CD8-positive, alpha-beta memory T cell (primary cell): Measurements from ENCODE around the gene ATXN7L3. TPM values are rescaled to one million over a fixed set of nuclear protein-coding genes. Genes with fewer than 3 reads are reported as not detected.

Experiments
- CTCF ChIA-PET: fragments of 350-600 bp; sonication (Branson Sonifier 250); formaldehyde crosslinking; loops from one replicate; lab custom pipeline; 2021; ENCODE audit warnings: antibody characterized with exemption; lab: Charles Lee
- POLR2A ChIA-PET: fragments of 350-600 bp; sonication (Branson Sonifier 250); formaldehyde crosslinking; loops from one replicate; lab custom pipeline; 2021; ENCODE audit warnings: antibody characterized with exemption; lab: Charles Lee
- DNase-seq, 5 donors: peaks; one replicate each; pipeline versions ENCODE4 v3.0.0 to v3.0.0-alpha.2; 2020 to 2022; ENCODE audit warnings: mixed read lengths in 1 of 5
- H3K27ac ChIP-seq: one replicate; pipeline ENCODE4 v1.7.0; 2013; ENCODE audit warnings: low read depth, mild to moderate bottlenecking, low read length, moderate library complexity
- H3K27me3 ChIP-seq: 2 replicates; pipeline ENCODE4 v1.7.0; 2013; ENCODE audit warnings: low read length, mild to moderate bottlenecking; ENCODE audit not compliant: insufficient read depth, poor library complexity, severe bottlenecking
- H3K36me3 ChIP-seq: 2 replicates; pipeline ENCODE4 v1.7.0; 2013; ENCODE audit warnings: mild to moderate bottlenecking, low read length, moderate library complexity; ENCODE audit not compliant: insufficient read depth
- H3K4me1 ChIP-seq: 2 replicates; pipeline ENCODE4 v1.7.0; 2013; ENCODE audit warnings: mild to moderate bottlenecking, low read length, moderate library complexity; ENCODE audit not compliant: insufficient read depth
- H3K4me3 ChIP-seq: 2 replicates; pipeline ENCODE4 v1.7.0; 2013; ENCODE audit warnings: mild to moderate bottlenecking, low read length
- H3K9me3 ChIP-seq: 2 replicates; pipeline ENCODE4 v1.7.0; 2013; ENCODE audit warnings: mild to moderate bottlenecking, low read length
- H3K27ac Mint-ChIP-seq, 8 donors: one replicate each; pipeline ENCODE4 v1.8.0; 2020 to 2021; ENCODE audit warnings: mixed read lengths in 8 of 8, mild to moderate bottlenecking in 6 of 8, inconsistent platforms in 3 of 8, moderate library complexity in 3 of 8
- H3K27me3 Mint-ChIP-seq, 2 donors: one replicate each; pipeline ENCODE4 v1.8.0; 2020 to 2021; ENCODE audit warnings: mixed read lengths in 2 of 2, mild to moderate bottlenecking in 1 of 2, moderate library complexity in 1 of 2
- H3K36me3 Mint-ChIP-seq, 3 donors: one replicate each; pipeline ENCODE4 v1.8.0; 2020 to 2021; ENCODE audit warnings: mixed read lengths in 3 of 3, inconsistent platforms in 1 of 3, mild to moderate bottlenecking in 1 of 3
- H3K4me1 Mint-ChIP-seq, 3 donors: one replicate each; pipeline ENCODE4 v1.8.0; 2020 to 2021; ENCODE audit warnings: mixed read lengths in 3 of 3, inconsistent platforms in 1 of 3, mild to moderate bottlenecking in 1 of 3
- H3K4me3 Mint-ChIP-seq, 7 donors: one replicate each; pipeline ENCODE4 v1.8.0; 2020 to 2021; ENCODE audit warnings: mixed read lengths in 7 of 7, mild to moderate bottlenecking in 6 of 7, moderate library complexity in 4 of 7, inconsistent platforms in 2 of 7
- H3K9me3 Mint-ChIP-seq, 5 donors: one replicate each; pipeline ENCODE4 v1.8.0; 2020 to 2022; ENCODE audit warnings: mixed read lengths in 5 of 5, mild to moderate bottlenecking in 3 of 5, moderate library complexity in 2 of 5, inconsistent platforms in 1 of 5
- polyA plus RNA-seq: library from polyadenylated mRNA; unstranded; fragments of 300-500 nt; fragmentation: Illumina TruSeq; gene quantifications from one replicate; pipeline ENCODE4 v1.2.3, GENCODE V29; 2021
- total RNA-seq, 2 experiments: library from RNA; stranded (reverse); gene quantifications; one replicate each; pipeline ENCODE4 v1.2.3, GENCODE V29; 2021

The ATXN7L3 gene
- total and polyA plus RNA-seq, 3 experiments from 2014 or later, result 15.4 to 111 (median 96.6) TPM

DNA sequence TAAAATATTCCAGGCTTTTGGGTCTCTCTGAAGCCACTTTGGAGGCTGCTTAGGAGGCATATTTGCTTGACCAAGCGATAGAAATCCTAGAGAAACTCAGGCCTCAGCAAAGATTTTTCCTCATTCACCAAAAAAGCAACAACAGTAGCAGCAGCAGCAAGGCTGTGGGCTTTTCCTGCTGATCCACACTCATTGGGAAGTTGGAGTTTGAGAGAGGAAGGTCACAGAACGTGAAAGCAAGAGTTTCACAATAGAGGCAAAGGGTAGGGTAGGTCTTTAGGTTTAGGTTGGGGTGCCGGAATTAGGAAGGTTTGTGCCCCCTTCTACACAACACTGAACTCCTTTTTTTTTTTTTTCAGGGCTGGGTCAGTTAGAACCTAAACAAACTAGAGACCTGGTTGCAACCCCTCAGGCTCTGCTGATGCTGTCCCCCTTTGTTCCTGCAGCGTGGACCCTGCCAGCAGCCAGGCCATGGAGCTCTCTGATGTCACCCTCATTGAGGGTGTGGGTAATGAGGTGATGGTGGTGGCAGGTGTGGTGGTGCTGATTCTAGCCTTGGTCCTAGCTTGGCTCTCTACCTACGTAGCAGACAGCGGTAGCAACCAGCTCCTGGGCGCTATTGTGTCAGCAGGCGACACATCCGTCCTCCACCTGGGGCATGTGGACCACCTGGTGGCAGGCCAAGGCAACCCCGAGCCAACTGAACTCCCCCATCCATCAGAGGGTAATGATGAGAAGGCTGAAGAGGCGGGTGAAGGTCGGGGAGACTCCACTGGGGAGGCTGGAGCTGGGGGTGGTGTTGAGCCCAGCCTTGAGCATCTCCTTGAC is 10.9 kb downstream of the ATXN7L3 start:
- H3K9me3 Mint-ChIP-seq, result no peaks in the 10 kb centered on the region

DNA sequence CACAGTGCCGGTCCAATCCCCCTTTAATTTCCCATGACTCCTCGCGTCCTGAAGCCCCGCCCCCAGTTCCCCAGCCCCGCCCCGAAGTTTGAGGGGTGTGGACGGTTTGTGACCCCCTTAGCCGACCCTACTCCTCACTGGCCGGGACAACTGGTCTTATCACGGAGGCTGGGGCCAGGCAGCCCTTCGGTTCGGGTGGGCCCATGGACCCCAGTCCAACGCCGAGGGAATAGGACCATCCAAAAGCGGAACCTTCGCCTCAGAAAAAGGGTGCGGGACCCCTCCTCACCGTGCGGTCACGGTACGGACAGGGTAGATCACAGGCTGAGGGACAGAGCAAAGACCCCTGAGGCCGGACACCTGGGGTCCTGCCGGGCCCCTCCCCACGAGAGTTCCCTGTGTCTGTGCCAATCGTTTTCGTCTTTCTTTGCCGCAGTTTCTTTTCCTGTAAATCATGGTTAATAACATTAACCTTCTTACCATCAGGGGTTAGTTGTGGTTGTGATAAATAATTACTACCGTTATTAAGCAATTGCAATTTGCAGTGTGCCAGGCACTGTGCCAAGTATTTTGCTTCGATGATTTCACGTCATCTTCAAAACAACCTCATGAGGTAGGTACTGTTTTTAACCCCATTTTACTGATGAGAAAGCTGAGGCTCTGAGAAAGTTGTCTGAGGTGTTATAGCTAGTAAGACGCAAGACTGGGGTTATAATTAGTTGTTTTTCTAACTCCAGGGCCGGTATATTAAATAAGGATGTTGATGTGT is 12.4 kb downstream of the ATXN7L3 start:
- H3K27ac ChIP-seq, result peak overlapping the region; percentile 100
- Mint-ChIP-seq H3K9me3 (no peaks in the 10 kb centered on the region), H3K27me3 (peaks cover 0 to 2% of the 10 kb centered on the region in 2 donors), H3K36me3 (peaks cover 0 to 61% (median 4%) of the 10 kb centered on the region in 3 donors), H3K4me1 (peaks cover 39 to 51% (median 49%) of the 10 kb centered on the region in 3 donors), H3K4me3 (peak overlapping the region; percentile 90 to 100 (median 99)), H3K27ac (peak overlapping the region; percentile 89 to 100 (median 100))
- H3K9me3 ChIP-seq, result no peaks in the 10 kb centered on the region
- POLR2A ChIA-PET, result interaction anchor here (0.7 to 4.6 kb wide), 9 partner anchors 8 to 1189 kb away, joined by 3 to 50 read pairs (median 7); partner anchors contain the start of genes ATXN7L3, HDAC5, RPL27 and UBTF
- peak in 4 of 5 donors; percentile 18 to 64 (median 28) for DNase-seq
- H3K36me3 ChIP-seq, result peaks cover 8% of the 10 kb centered on the region
- CTCF ChIA-PET, result interaction anchor here (1.0 to 3.1 kb wide), 8 partner anchors 11 to 164 kb away, joined by 3 to 15 read pairs (median 5); partner anchors contain the start of gene GRN
- peaks cover 35% of the 10 kb centered on the region for H3K4me1 ChIP-seq
- peak overlapping the region; percentile 100 for H3K4me3 ChIP-seq
- no peaks in the 10 kb centered on the region for H3K27me3 ChIP-seq

More for the DNA sequence above, 10.9 kb downstream of the ATXN7L3 start:
- CTCF ChIA-PET, result interaction anchor here (1.2 to 3.1 kb wide), 3 partner anchors 9 to 162 kb away, joined by 4 to 14 read pairs (median 4); no protein-coding TSS in a partner anchor
- H3K4me1 Mint-ChIP-seq, result peaks cover 37 to 49% (median 45%) of the 10 kb centered on the region in 3 donors
- H3K4me1 ChIP-seq, result peaks cover 35% of the 10 kb centered on the region
- H3K9me3 ChIP-seq, result no peaks in the 10 kb centered on the region
- POLR2A ChIA-PET, result interaction anchor here (0.5 to 4.6 kb wide), 3 partner anchors 10 to 29 kb away, joined by 3 to 33 read pairs (median 3); partner anchors contain the start of gene ATXN7L3
- H3K27me3 Mint-ChIP-seq, result peaks cover 0 to 2% of the 10 kb centered on the region in 2 donors
- no peak for DNase-seq
- H3K36me3 ChIP-seq, result peaks cover 6% of the 10 kb centered on the region
- H3K4me3 ChIP-seq, result no peak overlapping the region
- H3K36me3 Mint-ChIP-seq, result peaks cover 0 to 62% (median 4%) of the 10 kb centered on the region in 3 donors
- H3K27ac ChIP-seq, result no peak overlapping the region
- peak overlapping the region in 7 of 8 donors; percentile 54 to 100 (median 100) for H3K27ac Mint-ChIP-seq
- peak overlapping the region in 6 of 7 donors; percentile 13 to 100 (median 98) for H3K4me3 Mint-ChIP-seq
- H3K27me3 ChIP-seq, result no peaks in the 10 kb centered on the region

DNA sequence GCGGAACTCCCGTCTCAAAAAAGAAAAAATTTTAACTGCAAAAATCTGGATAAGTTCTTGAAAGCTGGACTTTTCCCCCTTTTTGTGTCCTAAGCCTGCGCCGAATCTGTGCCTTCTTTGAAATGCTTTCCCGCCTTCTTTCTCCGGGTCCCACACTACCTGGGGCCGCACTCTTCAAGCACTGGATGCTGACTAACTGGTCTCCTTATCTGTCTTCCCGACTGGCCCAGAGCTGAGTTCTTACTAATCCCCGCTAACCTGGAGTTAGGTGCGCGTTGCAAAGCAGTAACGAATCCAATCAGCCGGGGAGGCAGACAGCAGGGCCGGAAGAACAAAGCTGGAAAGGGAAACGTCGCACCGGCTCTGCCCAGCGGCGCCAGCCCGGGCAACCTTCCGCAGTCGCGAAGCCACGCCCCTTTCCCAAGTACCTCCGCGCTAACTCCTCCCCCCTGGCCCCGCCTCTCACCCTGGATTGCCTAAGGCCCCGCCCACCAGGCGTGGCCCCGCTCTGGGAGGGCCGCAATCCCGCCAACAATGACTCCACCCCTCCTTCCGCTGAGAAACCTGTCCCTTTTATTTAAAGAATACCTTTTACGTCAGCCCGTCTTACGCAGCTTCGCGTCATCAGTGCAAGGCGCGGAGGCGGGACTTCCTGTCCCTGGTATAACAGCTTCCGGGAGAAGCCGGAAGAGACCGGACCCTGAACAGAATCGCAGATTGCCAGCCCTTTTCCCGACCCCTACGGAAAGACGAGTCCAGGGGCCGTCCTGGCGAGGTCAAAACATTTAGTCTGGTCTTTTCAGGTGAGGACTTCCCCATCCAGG is 13.2 kb downstream of the ATXN7L3 start, which contains the start of gene TMUB2:
Gene TMUB2, plus strand, starts transcription at position 666 of the 824 bp plus-strand sequence. CDS start 737 bp downstream, outside the sequence.
- H3K27me3 ChIP-seq, result no peaks in the 10 kb centered on the region
- H3K27me3 Mint-ChIP-seq, result peaks cover 0 to 2% of the 10 kb centered on the region in 2 donors
- peak within 1 kb of the TSS; percentile 100 for H3K4me3 ChIP-seq
- CTCF ChIA-PET, result interaction anchor here (0.8 to 2.9 kb wide), 12 partner anchors 10 to 243 kb away, joined by 3 to 15 read pairs (median 4); partner anchors contain the start of genes FAM171A2 and GRN
- H3K36me3 Mint-ChIP-seq, result peaks cover 5 to 68% (median 7%) of the 10 kb centered on the region in 3 donors
- DNase-seq, result peak; percentile 99 to 100 (median 99)
- peak within 1 kb of the TSS; percentile 90 to 100 (median 99) for H3K4me3 Mint-ChIP-seq
- H3K36me3 ChIP-seq, result peaks cover 16% of the 10 kb centered on the region
- no peaks in the 10 kb centered on the region for H3K9me3 Mint-ChIP-seq
- H3K9me3 ChIP-seq, result no peaks in the 10 kb centered on the region
- peaks cover 35% of the 10 kb centered on the region for H3K4me1 ChIP-seq
- POLR2A ChIA-PET, result interaction anchor here (0.6 to 4.6 kb wide), 13 partner anchors 9 to 1843 kb away, joined by 3 to 50 read pairs (median 6); partner anchors contain the start of genes ATXN7L3, HDAC5, RPL27 and UBTF
- H3K27ac ChIP-seq, result peak within 1 kb of the TSS; percentile 100
- peak within 1 kb of the TSS; percentile 89 to 100 (median 100) for H3K27ac Mint-ChIP-seq
- peaks cover 44 to 58% (median 56%) of the 10 kb centered on the region in 3 donors for H3K4me1 Mint-ChIP-seq

DNA sequence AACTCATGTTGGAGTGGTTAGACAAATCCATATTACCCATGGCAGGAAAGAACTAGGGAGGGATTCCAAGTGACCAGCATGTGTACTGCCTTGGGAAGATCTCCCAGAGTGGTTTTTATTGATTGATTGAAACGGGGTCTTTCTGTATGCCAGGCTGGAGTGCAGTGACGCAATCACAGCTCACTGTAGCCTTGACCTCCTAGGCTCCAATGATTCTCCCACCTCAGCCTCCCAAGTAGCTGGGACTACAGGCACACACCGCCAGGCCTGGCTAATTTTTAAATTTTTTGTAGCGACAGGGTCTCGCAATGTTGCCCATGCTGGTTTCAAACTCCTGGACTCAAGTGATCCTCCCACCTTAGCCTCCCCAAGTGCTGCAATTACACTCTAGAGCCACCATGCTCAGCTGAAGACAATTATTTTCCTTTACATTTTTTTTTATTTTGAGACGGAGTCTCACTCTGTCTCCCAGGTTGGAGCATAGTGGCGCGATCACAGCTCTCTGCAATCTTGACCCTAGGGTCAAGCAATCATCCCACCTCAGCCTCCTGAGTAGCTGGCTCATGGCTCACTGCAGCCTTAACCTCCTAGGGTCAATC is 15.4 kb downstream of the ATXN7L3 start:
- H3K27me3 ChIP-seq, result no peaks in the 10 kb centered on the region
- peaks cover 11% of the 10 kb centered on the region for H3K36me3 ChIP-seq
- POLR2A ChIA-PET, result interaction anchor here (0.6 to 4.6 kb wide), 3 partner anchors 15 to 178 kb away, joined by 4 to 35 read pairs (median 33); partner anchors contain the start of genes ATXN7L3 and HDAC5
- Mint-ChIP-seq H3K4me3 (peak overlapping the region in 6 of 7 donors; percentile 22 to 100 (median 86)), H3K36me3 (peaks cover 3 to 56% (median 5%) of the 10 kb centered on the region in 3 donors), H3K4me1 (peaks cover 41 to 58% (median 49%) of the 10 kb centered on the region in 3 donors), H3K27ac (peak overlapping the region in 4 of 8 donors; percentile 24 to 95 (median 77)), H3K27me3 (peaks cover 0 to 2% of the 10 kb centered on the region in 2 donors), H3K9me3 (no peaks in the 10 kb centered on the region)
- H3K9me3 ChIP-seq, result no peaks in the 10 kb centered on the region
- DNase-seq, result no peak
- H3K27ac ChIP-seq, result no peak overlapping the region
- H3K4me1 ChIP-seq, result peaks cover 35% of the 10 kb centered on the region
- no peak overlapping the region for H3K4me3 ChIP-seq
- CTCF ChIA-PET, result interaction anchor here (1.1 to 2.9 kb wide), 8 partner anchors 9 to 246 kb away, joined by 3 to 15 read pairs (median 4); partner anchors contain the start of gene GRN

DNA sequence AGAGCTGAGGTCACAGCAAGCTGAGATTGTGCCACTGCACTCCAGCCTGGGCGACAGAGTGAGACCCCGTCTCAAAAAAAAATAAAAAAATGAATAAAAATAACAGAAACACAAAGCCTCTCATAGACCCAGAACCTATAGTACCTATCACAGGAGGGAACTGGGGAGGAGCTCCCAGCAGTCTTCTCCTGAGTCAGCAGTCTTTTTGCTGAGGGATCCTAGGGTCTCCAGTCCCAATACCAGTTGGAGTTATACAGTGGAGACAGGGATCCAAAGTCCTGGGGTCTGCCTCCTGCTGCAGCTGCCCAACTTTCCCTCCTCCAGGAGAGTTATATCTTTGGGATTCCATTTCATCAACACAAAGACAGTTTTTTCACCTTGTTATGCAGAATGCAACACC is 16.7 kb downstream of the ATXN7L3 start:
- Histone ChIP-seq H3K4me3 (no peak overlapping the region), H3K36me3 (peaks cover 11% of the 10 kb centered on the region), H3K4me1 (peaks cover 29% of the 10 kb centered on the region), H3K27ac (no peak overlapping the region), H3K9me3 (no peaks in the 10 kb centered on the region), H3K27me3 (no peaks in the 10 kb centered on the region)
- no peak for DNase-seq
- CTCF ChIA-PET, result interaction anchor here (0.9 to 2.6 kb wide), 5 partner anchors 8 to 163 kb away, joined by 3 to 7 read pairs (median 4); partner anchors contain the start of gene GRN
- H3K9me3 Mint-ChIP-seq, result no peaks in the 10 kb centered on the region
- POLR2A ChIA-PET, result no interaction called here
- peaks cover 6 to 58% (median 10%) of the 10 kb centered on the region in 3 donors for H3K36me3 Mint-ChIP-seq
- peak overlapping the region in 1 of 8 donors; percentile 61 for H3K27ac Mint-ChIP-seq
- H3K4me1 Mint-ChIP-seq, result peaks cover 36 to 48% (median 39%) of the 10 kb centered on the region in 3 donors
- H3K27me3 Mint-ChIP-seq, result peaks cover 0 to 2% of the 10 kb centered on the region in 2 donors
- H3K4me3 Mint-ChIP-seq, result peak overlapping the region in 3 of 7 donors; percentile 26 to 63 (median 44)

DNA sequence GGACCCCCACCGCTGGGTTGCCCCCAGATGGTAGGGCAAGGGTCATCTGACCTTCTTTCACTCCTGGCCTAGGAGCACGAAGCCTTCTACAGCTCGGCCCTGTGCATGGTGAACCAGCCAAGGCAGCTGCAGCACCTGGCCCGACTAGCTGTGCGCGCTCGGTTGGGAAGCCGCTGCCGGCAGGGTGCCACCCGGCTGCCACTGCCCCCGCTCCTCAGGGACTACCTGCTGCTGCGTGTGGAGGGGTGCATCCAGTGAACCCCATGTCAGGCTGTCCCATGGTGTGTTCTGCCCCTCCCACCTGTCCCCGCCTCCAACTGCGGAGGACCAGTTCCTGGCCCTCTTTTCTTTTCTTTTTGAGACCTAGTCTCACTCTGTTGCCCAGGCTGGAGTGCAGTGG is 21.6 kb downstream of the ATXN7L3 start:
- no peaks in the 10 kb centered on the region for H3K9me3 Mint-ChIP-seq
- POLR2A ChIA-PET, result no interaction called here

More for the DNA sequence above, 21.6 kb downstream of the ATXN7L3 start:
- Histone ChIP-seq H3K4me3 (no peak overlapping the region), H3K9me3 (no peaks in the 10 kb centered on the region), H3K4me1 (no peaks in the 10 kb centered on the region), H3K27ac (no peak overlapping the region), H3K36me3 (peaks cover 11% of the 10 kb centered on the region), H3K27me3 (no peaks in the 10 kb centered on the region)
- H3K4me1 Mint-ChIP-seq, result peaks cover 7 to 10% (median 8%) of the 10 kb centered on the region in 3 donors
- peak overlapping the region in 1 of 8 donors; percentile 54 for H3K27ac Mint-ChIP-seq
- no peak for DNase-seq
- H3K4me3 Mint-ChIP-seq, result no peak overlapping the region
- no peaks in the 10 kb centered on the region for H3K27me3 Mint-ChIP-seq
- peaks cover 9 to 54% (median 10%) of the 10 kb centered on the region in 3 donors for H3K36me3 Mint-ChIP-seq
- CTCF ChIA-PET, result no interaction called here
